K562 treated with DMSO at 1 percent for 24 hours (cell line): Measurements from ENCODE around the gene CACYBP. TPM values are rescaled to one million over a fixed set of nuclear protein-coding genes. Genes with fewer than 3 reads are reported as not detected.

Experiments
- total RNA-seq: library from RNA; unstranded; fragments of 300-600 nt; gene quantifications from 2 replicates; pipeline ENCODE4 v1.2.3, GENCODE V29; 2022; ENCODE audit warnings: low read depth; ENCODE audit not compliant: insufficient read depth

The CACYBP gene, protein sequence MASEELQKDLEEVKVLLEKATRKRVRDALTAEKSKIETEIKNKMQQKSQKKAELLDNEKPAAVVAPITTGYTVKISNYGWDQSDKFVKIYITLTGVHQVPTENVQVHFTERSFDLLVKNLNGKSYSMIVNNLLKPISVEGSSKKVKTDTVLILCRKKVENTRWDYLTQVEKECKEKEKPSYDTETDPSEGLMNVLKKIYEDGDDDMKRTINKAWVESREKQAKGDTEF
- 162 and 202 TPM in 2 replicates for total RNA-seq

DNA sequence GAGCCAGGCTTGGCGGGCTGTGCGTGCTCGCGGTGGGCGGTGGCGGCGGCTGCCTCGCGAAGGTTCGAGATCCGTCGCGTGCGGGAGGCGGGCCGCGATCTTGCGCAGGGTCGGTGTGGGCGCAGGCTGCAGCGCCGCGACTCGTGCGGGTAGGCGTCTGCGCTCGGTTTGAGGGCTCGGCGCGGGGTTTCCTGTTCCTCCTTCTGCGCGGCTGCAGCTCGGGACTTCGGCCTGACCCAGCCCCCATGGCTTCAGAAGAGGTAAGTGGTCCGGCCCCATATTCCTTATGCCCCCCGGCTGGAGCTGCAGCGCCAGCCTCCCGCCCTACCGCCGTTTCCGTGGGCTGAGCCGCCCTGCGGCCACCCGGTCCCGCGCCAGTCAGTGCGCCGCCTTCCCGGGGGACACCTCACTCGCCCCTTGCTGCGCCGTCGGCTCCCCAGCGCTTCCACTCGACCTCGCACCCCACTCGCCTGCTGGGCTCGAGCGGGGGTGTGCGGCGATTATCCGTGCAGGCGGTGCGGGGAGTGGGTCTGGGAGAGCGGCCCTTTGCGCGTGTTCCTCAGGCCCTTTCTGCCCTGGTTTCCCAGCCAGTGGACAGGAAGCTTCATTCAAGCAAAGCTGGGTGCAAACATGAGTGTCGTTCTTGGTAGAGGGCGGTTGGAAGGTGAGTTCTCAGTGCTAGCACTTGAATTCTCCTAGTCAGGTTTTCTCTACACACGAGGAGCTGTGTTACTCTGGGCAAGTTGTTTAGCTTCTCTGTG lies at the start of gene CACYBP:
TSS of gene CACYBP (plus strand) at position 12 of the 761 bp plus-strand sequence. CDS start at position 246, 234 bp downstream.

DNA sequence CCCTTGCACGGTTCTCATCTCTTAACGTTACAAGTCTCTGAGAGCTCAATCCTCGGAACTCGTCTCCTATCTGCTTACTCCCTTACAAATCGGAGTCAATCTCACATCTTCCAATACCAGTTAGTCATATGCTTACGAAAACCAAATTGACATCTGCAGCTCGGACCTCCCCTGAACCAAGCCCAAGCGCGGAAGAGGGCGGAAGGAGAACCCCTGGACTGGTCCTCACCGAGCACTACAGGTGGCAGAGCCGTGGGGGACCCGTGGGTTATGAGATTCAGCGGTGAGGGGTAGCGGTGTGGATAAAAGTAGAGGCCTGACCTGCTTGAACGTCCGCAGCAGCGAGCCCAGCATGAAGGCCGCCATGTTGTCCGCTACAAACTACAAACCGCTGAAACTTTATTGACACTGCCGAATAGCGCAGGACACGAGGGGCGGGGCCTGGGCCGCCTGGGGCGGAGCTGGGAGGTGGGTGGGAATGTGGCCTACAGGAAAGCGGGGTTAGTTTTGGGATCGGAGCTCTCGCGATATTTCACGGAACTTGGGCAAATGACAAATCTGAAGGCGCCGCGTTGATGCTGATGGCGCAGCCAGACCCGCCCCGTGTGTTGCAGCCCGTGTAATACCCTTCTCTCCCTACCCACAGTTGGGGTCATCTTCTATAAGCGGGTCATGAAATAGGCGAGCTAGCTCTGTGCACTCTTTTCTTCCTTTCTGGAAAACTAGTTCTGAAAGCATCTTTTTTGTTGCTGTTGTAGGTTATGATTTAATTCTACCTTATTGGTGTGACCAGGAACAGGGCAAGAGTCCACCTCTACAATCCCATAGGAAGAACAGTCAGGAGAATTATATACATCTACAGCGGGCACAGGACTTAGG lies 23.5 kb downstream of the CACYBP start, which contains the start of gene MRPS14:
TSS of gene MRPS14 (minus strand) at position 383 of the 879 bp plus-strand sequence. CDS start at position 366, 17 bp downstream.

Other genes with a start within 250 kb of the CACYBP start
- 15.7 and 17.0 TPM in 2 replicates for gene MRPS14, start 23.5 kb downstream of the CACYBP start, total RNA-seq
- not detected in 2 replicates for gene TNN, start 67.9 kb downstream of the CACYBP start, total RNA-seq
- gene KIAA0040, start 192.8 kb downstream of the CACYBP start, total RNA-seq = 27.6 and 38.3 TPM in 2 replicates